Cardiac septum (tissue), 1 donor: Measurements from ENCODE around the gene TRIOBP. TPM values are rescaled to one million over a fixed set of nuclear protein-coding genes. Genes with fewer than 3 reads are reported as not detected.

Experiments
- total RNA-seq: library from RNA; stranded (reverse); fragmentation: NEBNext Ultra II Directional; extraction: Animal tissue kit (Norgen Biotek cat#: 25700); gene quantifications from one replicate; pipeline ENCODE4 v1.2.1, GENCODE V29; 2021
- donor health status: DM: no; HTN: no; CAD: no.

Gene TRIOBP
- total RNA-seq, 1 donor from 2014 or later: 115 TPM

Other genes starting within 250 kb of the TRIOBP start
- 5.3 TPM for gene MFNG, start 210.7 kb upstream of the TRIOBP start, total RNA-seq
- gene CARD10, start 177.6 kb upstream of the TRIOBP start, total RNA-seq: 6.0 TPM
- 18.8 TPM for gene CDC42EP1, start 136.6 kb upstream of the TRIOBP start, total RNA-seq
- gene LGALS2, start 117.0 kb upstream of the TRIOBP start, total RNA-seq: not detected
- gene GGA1, start 88.2 kb upstream of the TRIOBP start, total RNA-seq: 32.5 TPM
- gene SH3BP1, start 57.4 kb upstream of the TRIOBP start, total RNA-seq: 2.3 TPM
- 24.1 TPM for gene PDXP, start 38.3 kb upstream of the TRIOBP start, total RNA-seq
- 1,015 TPM for gene LGALS1, start 21.4 kb upstream of the TRIOBP start, total RNA-seq
- gene NOL12, start 10.7 kb upstream of the TRIOBP start, total RNA-seq: 15.2 TPM
- gene GCAT, start 110.9 kb downstream of the TRIOBP start, total RNA-seq: 24.0 TPM
- gene GALR3, start 126.3 kb downstream of the TRIOBP start, total RNA-seq: not detected
- 15.7 TPM for gene ANKRD54, start 147.3 kb downstream of the TRIOBP start, total RNA-seq
- gene EIF3L, start 152.4 kb downstream of the TRIOBP start, total RNA-seq: 255 TPM
- 16.5 TPM for gene MICALL1, start 209.2 kb downstream of the TRIOBP start, total RNA-seq